Subcutaneous adipose tissue (tissue), 4 donors: ENCODE measurements around the gene INMT. TPM values are rescaled to one million over a fixed set of nuclear protein-coding genes. Genes with fewer than 3 reads are reported as not detected.

Source experiments
- CTCF ChIP-seq: fragments of 450-650 bp; IDR thresholded peaks from one replicate; pipeline ENCODE4 v1.5.1; 2016; ENCODE audit warnings: low read depth, mild to moderate bottlenecking, control low read depth, antibody characterized with exemption, moderate library complexity
- total RNA-seq, 4 donors: library from RNA; depleted of rRNA; stranded (reverse); fragments of >200 nt; gene quantifications; one replicate each; pipeline ENCODE4 v1.1.0, GENCODE V29; 2016

Gene INMT
- total RNA-seq, 4 donors from 2014 or later = 1.4 to 30.1 (median 10.9) TPM

DNA sequence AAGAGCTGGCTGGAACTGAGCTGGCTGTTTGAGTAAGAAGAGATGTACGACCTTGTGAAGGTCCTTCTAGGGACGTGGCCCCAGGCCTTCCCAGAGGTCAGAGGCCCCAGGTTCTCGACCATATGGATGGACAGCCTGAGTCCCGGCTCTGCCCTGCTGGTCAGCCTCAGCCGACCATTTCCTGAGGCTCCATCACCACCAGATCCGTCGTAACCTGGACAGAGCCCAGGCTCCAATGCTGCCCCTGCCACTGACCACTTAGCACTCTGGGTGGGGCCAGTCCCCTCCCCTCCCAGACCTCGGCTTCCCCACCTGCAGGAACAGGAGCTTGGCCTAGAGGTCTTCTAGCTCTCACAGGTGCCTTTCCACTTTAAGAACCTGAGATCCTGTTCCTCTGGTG, 10.6 kb upstream of the INMT start:
- TF ChIP-seq CTCF = no peak

DNA sequence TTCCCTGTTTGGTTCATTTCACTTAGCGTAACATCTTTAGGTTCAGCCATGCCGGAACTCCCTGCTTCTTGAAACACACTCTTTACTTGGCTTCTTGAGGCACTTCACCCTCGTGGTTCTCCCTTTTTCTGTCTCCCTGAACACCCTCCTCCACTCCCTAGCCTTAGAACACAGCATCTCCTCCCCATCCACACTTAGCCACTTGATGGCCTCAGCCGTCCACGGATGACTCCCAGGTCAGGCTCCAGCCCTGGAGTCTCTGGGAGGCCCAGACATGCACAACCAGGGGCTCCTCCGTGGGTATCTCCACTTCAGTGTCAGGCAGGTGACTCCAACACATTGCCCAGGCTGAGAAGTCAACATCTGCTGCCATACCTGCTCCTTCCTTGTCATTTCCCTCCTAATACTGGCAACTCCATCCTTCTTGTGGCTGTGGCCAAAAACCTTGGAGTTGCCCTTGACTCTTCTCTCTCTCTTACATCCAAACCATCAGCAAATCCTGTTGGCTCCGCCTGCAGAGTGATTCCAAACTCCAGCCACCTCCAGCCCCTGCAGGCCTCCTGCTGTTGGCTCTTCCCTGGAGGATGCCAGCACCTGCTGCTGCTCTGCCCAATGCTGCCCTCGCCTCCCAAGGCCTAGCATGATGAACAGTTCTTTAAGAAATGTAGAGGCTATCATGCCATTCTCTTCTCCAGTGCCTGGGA, 8.4 kb upstream of the INMT start:
- no peak for TF ChIP-seq CTCF

- TF ChIP-seq CTCF = no peak
Observed at GRCh38 chr7:30744075-30744417, 7.9 kb upstream of the INMT start.

DNA sequence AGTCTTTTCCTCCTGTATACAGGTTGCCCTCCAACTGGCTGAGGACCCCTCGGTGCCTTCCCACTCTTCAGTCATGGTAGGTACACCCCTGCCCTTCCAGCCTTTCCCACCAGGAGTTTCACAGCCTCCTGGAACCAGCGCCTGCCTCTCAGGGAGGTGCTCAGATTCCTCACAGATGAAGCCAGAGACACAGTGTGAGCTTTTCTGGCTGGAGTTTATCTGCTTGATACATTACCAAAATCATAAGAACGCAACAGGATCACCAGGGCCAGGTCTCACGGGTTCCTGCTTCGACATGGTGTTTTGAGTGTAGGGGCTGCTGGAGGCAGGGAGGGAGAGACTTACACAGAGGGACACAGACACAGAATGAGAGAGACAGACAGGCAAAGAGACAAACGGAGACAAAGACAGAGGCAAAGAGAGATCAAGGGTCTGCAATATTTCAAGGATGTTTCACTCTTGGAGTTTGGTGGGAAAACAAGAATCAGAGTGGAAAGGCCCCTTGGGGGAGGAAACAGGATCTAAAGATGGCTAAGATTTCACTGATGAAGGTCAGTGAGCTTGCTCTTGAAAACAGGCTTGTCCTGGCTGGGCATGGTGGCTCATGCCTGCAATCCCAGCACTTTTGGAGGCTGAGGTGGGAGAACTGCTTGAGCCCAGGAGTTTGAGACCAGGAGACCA, 6.5 kb upstream of the INMT start:
- no peak for TF ChIP-seq CTCF

DNA sequence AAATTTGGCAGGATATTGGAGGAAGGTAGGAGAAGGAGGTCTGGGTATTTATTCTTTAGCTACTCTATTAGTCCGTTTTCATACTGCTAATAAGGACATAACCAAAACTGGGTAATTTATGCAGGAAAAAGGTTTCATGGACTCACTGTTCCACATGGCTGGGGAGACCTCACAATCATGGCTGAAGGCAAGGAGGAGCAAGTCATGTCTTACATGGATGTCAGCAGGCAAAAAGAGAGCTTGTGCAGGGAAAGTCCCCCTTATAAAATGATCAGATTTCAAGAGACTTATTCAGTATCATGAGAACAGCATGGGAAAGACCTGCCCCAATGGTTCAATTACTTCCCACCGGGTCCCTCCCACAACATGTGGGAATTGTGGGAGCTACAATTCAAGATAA, 1.9 kb upstream of the INMT start:
- TF ChIP-seq CTCF = no peak

DNA sequence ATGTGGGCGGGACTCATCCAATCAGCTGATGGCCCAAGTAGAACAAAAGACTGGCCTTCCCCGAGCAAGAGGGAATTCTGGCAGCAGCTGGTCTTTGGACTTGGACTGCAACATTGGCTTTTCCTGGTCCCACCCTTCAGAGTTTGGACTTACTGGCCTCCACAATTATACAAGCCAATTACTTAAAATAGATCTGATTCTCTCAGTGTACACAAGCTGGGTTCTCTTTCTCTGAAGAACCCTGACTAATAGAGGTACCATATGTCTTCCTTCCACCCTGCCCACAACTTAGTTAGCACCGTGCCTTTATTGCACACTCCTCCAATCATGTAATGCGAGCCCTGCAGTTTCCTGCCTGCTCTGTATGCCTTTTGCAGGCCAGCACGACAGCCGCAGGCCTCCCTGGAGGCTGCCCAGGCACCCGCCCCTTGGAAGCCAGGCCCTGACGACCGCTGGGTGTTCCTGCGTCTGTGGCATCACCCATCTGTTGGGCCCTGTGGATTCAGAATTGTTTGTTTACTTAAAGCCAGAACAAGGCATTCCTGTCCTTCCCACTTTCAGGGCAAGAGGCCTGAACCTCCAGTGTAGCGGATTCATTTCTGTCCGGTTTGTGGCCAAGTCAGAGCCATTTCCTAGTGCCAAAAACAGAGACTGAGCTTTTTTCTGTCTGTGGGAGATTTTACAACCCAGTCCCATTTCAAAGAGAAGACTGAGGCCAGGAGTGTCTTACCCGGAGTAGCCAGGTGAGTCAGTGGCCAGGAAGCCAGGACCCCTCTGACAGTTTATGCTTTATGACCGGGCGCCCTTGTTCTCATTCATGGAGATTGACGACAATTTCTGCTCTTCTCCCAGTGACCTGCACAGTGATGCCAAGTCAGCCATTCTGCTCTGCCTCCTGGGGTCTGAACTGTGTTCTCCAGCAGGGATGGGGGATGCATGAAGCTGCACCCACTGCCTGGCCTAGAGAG, 968 bp upstream of the INMT start:
- TF ChIP-seq CTCF = no peak

DNA sequence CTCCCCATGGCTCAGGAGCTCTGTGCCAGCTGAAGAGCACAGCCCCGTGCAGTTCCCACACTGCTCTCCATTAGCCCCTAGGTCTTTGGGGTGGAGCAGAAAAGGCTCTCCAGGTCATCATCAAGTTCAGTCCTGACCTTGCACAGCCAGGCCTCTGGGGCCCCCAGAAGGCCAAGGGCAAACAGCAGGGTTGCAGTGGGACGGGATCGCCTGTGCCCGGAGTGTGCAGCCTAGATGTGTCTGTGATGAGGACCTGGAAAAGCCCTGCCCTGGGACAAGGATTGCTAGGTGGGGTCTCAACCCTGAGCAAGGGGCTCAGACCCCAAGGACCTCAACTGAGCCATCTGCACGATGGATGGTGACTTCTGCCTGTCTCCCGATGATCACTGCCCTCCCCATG, 549 bp downstream of the INMT start:
- TF ChIP-seq CTCF = no peak
